HG03432 (cell line): ENCODE results near the gene MINK1.
"Not testable (repeated sequence)": the region's sequence is repeated elsewhere in the genome, so short reads cannot be mapped to it uniquely, and the experiment has no call there.

Experiments
- ATAC-seq: cut with Tn5 transposase; IDR thresholded peaks from one replicate; pipeline ENCODE4 v1.9.1; 2021; ENCODE audit warnings: mild to moderate bottlenecking, moderate library complexity; ENCODE audit not compliant: unreplicated experiment

Gene MINK1

DNA sequence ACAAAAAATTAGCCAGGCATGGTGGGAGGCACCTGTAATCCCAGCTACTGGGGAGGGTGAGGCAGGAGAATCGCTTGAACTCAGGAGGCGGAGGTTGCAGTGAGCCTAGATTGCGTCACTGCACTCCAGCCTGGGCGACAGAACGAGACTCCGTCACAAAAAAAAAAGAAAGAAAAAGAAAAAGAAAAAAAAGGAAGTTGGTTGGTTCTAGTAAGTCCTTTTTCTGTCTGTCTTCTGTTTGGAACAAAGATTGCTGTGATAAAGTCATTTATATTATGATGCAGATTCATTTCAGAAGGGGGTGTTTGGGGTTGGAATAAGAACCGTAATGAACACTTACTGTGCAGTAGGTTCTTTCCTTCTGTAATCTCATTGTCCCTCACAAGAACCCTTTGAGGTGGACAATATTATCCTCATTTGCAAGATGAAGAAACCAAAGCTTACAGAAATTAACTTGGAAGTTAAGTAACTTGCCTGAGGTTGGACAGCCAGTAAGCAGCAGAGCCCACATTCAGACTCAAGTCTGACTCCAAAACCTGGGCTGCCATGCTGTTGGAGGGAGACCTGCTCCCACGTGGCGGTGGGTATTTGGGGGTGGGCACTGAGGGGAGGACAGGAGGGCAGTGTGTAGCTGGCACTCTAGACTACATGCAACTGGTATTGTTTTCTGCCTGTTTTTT lies 10.3 kb downstream of the MINK1 start:
- no peak for ATAC-seq

DNA sequence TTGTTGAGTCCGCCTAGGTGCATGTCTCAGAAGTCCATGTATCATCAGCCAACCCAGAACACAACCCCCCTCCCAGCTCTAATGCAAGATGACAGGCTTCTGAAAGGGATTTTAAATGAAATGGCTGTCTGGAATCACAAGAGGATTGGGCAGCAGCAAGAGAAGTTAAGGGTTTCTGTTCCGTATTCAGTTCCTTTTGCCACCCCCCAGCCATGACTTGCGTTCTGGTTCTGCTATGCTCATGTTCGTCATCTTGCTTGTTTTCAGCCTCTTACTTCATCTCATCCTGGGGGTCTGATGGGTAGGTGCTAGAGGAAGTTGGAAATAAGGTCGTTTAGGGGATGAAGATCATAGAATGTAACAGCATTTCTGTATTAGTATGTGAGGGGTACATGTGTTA lies 12.0 kb downstream of the MINK1 start:
- no peak for ATAC-seq

DNA sequence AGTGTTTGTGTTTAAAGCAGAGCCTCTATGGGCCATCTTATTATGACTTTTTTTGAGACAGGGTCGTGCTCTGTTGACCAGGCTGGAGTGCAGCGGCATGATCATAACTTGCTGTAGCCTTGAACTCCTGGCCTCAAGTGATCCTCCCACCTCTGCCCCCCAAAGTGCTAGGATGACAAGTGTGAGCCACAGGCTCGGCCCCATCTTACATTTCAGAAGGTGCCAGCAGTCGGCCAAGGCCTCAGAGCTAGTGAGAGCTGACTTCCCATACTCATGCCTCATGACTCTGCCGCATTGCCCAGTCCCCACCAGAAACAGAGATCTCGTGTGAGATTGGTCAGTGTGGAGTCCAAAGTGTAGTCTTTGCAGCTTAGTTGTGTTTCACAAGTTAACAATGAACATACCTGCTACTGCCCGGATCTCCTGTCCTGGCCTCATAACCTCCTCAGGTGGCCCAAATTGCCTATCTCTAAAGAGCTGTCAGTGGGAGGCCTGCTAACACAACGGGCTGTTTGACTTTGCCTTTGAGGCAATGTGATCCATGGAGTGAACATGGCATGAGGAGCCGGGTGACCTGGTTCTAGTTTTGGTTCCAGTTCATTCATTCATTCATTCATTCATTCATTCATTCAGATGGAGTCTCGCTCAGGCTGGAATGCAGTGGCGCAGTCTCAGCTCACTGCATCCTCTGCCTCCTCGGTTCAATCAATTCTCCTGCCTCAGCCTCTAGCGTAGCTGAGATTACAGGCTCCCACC lies 13.7 kb downstream of the MINK1 start:
- no peak for ATAC-seq

DNA sequence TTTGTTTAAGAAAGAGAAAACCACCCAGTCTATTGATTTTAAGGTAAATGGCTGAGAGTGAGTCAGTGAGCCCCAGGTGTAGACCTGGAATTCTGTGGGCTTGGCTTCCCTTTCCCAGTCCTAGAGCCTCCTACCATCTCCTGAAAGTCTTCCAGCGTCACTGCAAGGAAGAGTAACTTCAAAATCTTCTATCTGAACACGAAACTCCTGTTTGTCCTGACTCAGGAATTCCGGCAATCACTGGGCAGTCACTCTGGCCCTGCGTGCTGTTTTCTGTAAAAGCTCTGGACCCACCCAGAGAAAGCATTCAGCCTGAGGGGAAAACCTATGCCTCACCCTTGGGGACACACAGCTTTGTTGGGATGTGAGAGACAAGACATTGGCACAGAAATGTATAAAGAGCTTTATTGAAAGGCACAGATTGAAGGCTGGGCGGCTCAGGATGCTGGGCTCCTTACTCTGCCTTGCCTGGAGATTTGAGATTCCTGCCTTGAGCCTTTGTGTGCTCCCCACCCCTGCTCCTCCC lies 15.9 kb downstream of the MINK1 start:
- ATAC-seq: no peak

DNA sequence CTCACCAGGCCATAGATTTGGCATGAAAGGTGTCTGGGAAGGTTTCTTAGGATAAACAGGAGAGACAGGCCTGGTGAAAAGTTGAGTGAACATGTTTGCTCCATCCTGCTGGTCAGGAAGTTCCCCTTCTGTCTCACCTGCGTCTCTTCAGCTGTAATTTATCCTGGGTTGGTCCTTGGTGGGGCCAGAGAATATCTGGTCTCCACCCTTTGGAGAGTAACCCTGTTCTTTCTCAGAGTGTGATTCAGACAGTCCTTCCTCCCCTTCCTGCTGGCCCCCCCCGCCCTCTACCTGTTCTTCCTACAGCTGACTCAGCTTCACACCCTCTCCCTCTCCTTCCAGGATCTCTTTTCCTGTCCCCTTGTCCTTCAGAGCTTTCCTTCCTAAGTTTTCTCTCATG lies 17.1 kb downstream of the MINK1 start:
- ATAC-seq: no peak

DNA sequence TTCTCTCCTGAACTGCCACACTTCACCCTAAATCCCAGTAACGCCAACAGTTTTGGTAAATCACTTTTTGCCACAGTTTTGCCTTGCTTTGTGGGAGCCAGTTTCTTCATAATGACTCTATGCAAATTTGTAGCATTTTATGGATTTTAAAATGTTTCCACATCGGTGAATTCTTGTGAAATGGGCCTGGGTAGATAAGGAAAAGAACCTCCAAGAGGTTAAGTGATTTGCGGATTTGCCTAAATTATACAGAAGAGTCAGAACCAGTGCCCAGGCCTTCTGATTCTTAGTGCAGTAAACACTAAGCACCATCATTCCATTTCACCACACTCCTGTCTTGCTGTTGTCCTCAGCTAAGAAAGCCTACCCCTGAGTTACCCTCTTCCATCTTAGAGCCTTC lies 17.9 kb downstream of the MINK1 start:
- no peak for ATAC-seq

DNA sequence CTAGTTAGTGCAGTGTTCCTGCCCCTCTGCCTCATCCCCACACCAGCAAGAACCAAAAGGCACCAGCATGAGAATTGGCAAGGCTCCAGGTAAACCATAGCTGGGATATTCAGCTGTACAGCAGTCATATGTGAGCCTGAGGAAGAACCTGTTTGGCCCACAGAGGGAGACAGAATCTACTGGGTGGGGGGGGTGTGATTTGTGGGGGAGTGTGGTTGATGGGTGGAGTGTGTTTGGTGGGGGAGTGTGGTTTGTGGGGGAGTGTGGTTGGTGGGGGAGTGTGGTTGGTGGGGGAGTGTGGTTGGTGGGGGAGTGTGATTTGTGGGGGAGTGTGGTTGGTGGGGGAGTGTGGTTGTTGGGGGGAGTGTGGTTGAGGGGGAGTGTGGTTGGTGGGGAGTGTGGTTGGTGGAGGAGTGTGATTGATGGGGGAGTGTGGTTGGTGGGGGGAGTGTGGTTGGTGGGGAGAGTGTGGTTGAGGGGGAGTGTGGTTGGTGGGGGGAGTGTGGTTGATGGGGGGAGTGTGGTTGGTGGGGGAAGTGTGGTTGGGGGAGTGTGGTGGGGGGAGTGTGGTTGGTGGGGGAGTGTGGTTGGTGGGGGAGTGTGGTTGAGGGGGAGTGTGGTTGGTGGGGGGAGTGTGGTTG lies 19.5 kb downstream of the MINK1 start:
- no peak for ATAC-seq

DNA sequence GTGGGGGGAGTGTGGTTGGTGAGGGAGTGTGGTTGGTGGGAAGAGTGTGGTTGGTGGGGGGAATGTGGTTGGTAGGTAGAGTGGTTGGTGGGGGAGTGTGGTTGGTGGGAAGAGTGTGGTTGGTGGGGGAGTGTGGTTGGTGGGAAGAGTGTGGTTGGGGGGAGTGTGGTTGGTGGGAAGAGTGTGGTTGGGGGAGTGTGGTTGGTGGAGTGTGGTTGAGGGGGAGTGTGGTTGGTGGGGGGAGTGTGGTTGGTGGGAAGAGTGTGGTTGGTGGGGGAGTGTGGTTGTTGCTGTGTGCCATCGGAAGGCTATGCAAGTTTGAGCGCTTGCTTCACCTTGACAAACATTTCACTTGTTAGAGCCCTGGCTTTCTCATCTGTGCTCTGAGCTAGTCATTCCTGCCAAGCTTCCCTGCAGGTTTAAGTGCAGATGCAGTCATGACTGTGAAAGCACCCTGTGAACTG lies 20.1 kb downstream of the MINK1 start:
- ATAC-seq: no peak

DNA sequence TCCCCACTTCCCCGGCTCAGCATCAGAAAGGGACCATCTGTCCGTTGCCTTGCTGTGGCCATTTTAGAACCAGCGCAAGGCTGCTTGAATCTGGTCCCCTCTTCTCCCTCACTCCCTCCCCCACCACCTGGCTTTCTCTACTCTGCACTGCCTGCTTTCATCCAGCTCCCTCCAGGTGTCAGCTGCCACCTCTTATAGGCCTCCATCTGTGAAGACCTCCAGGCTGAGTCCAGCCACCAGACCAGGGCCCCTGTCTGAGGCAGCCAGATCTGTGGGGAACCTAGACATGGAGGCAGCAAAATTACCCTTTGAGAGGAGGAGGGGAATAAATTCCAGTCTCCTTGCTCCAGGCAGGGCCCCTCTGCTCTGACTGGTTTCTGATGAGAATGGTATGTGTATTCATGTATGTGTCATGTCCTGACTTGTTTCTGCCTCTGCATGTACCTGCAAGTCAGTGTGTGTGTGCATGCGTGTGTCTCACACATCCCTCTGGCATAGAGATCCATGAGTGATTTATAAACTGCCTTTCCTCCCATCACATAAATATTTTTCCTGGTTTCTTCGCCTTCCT lies 21.1 kb downstream of the MINK1 start:
- ATAC-seq: no peak

DNA sequence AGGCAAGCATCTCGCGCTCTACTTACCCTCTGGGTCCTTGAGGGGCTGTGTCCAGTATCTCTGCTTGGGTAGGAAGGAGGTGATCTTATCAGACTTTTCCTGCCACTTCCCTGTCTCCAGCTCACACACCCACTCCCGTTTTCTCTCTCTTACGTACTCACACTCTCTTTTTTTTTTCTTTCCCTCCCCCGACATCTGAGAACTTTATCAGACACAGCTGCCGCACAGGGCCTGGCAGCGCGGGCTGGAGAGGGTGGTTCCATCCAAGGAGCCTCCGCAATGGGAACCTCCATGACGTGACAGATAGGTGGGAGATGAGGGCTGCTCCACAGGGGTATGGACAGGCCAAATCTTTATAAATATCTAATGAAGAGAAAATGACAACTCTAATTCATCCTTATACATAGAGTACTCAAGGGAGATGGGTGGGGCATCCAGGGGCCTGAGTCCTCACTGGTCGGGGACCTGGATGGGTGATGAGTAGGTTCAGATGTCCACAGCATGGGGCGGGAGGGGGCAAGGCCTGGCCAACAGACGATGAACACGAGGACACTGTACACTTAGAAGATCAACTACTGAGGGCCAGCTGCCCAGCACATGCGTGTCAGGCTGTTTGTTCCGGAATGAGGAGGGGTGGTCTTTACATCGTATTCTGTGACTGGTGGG lies 23.3 kb downstream of the MINK1 start:
- no peak for ATAC-seq

DNA sequence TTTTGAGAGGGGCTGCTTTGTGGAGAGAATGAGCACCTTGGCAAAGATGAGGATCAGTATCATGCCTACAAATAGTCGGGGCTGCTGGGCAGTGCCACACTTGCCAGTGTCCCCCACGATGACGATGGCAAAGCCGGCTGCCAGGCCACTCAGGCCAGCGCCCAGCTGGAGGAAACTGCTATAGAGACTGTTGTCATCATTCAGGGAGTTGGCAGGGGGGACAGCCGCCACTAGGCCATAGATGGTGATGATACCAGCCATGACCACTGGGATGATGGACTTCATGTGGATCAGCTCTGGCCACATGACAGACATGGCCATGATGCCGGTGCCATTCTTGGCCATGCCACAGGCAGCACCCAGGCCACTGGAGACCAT lies 23.8 kb downstream of the MINK1 start:
- no peak for ATAC-seq

DNA sequence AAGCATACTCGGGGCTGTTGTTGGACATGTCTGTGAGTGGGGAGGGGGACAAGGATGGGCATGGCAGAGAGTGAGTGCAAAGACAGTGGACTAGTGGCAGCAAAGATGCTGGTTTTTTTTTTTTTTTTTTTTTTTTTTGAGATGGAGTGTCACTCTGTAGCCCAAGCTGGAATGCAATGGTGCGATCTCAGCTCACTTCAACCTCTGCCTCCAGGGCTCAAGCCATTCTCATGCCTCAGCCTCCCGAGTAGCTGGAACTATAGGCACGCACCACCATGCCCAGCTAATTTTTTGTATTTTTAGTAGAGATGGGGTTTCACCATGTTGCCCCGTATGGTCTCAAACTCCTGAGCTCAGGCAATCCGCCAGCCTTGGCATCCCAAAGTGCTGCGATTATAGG lies 24.2 kb downstream of the MINK1 start:
- not testable (repeated sequence) for ATAC-seq

DNA sequence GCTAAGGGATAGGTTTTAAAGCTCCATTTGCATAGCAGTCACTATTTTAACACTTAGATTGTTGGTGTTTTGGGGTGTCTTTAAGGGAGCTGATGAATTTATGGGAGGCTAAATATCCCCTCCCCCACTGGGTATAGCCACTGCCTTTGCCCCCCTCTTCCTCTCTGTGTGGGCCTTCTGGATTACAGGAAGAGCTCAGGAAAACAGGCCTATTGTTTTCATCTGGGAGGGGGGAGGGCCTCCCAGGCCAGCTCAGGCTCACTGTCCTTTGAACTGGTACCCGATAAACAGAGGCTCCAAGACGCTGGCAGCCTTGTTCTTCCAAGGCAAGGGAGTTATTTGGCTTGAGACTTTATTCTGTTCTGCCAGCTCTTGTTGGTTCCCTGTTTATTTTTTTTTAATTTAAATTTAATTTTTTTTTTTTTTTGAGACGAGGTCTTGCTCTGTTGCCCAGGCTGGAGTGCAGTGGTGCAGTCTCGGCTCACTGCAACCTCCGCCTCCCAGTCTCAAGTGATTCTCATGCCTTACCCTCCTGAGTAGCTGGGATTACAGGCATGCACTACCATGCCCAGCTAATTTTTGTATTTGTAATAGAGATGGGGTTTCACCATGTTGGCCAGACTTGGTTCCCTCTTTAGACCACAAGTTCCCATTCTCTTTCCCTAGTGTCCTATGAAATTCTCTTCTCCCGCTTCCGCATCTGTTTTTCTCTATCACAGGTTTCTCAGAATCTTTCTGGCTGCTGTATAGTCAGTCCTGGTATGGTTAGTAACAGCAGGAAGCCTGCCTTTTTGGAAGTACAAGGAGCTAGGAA lies 25.1 kb downstream of the MINK1 start:
- ATAC-seq: no peak

DNA sequence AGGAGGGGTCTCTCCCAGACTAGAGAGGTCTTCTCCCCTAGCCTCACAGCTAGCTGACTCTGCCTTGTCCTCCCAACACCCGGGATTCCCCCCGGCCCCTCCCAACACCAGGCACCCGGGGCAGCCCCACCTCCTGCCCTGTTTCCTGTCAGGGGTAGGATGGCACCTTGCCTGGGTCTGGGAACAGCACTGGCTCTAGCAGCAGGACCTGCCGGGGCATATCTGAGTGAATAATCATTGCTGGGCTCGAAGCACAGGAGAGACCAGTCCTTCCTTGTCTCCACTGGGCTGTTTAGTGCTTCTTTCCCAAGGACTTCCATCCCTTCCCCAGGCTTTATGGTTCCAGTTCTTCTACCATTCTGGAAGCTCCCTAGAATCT lies 25.7 kb downstream of the MINK1 start:
- no peak for ATAC-seq

DNA sequence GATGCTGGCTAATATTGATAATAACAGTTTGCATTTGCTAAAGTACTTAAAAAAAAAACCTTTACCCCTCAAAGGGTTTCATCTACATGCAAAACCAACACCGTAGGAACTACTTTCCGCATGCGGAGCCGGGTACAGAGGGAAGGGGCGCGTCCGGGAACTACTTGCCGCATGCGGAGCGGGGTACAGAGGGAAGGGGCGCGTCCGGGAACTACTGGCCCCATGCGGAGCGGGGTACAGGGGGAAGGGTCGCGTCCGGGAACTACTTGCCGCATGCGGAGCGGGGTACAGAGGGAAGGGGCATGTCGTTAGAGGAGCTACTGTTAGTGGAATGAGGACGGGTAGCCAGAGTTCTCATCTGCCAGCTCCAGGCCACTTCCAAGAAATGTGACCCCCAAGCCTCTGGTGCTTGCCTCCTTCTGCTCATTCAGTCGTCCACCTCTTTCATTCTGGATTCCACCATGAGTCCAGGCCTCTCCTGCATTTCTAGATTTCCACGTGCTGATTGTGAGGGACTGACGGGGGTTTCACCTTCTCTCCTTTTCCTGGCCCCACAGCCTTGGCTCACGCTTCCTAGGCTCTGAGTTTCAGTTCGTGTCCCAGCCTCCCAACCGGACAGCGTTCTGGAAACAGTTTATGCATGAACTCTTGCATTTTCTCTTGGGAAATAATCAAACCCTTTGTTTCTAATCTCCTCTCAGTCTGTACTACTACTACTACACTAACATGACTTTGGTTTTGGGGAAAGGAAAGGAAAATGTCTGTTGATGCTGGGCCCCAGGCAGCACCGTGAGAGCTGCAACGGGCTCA lies 26.9 kb downstream of the MINK1 start:
- no peak for ATAC-seq

DNA sequence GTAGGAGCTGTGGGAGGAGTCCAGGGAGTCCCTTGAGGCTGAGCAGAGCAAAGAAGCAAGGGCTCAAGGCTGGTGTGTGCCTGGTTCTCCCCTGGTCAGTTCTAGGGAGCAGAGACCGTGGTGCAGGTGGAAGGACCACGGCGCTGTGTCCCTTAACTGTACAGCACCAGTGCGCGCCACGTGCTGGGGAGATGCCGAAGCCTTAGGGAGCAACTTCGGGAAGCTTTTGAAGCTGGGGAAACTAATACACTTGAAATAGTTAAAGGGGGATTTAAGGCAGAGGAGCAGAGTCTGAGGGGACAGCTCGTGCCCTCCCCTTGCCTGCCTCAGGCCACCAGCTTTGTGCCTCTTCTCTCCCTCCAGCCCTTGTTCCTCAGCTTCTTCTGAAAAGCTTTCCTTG lies 27.5 kb downstream of the MINK1 start:
- no peak for ATAC-seq

DNA sequence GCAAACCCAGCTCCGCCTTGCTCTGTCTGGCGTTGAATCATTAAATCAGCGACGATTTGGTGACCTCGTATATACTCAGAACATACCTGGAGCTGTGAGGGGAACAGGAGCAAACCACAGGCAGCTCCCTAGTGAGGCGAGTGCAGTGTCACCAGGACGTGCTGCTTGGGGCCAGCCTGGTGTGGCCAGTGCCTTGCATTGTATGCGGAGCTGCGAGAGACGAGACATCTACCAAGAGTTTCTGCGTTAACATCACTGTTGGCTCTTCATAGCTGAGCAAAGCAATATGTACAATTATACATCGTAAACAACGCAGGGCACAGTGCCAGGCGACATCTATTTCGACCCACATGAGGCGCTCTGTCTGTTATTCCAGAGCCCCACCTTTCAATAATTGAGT lies 27.9 kb downstream of the MINK1 start:
- no peak for ATAC-seq

DNA sequence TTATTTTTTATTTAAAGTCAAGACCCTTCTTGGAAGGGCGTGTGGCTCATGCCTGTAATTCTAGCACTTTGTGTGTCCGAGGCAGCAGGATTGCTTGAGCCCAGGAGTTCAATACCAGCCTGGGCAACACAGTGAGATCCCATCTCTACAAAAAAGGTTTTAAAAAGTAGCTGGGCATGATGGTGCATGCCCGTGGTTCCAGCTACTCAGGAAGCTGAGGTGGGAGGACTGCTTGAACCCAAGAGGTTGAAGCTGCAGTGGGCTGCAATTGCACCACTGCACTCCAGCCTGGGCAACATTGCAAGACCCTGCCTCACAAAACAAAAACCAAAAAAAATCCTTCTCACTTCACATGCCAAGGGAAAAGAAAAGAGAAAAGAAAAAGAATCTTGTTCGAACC lies 29.6 kb downstream of the MINK1 start:
- ATAC-seq: no peak

DNA sequence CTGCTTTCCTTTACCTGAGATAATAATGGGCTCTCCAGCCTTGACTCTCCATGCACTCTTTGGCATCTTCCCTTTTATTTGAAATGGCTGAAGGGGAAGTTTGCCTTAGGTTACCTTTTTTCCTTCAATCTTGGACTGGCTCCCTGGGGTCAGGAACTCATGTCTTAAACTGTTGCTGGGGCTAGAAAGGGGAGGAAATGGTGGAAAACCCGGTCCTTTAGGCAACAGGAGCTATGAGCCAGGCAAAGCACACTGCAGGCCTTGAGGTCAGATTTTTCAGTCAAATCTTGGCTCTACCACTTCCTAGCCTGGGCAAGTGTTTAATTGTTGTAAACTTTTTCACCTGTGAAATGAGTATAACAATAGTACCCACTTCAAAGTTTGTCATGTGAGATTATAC lies 30.2 kb downstream of the MINK1 start:
- no peak for ATAC-seq
